ENCODE data around the gene NSG1.

NSG1 gene

GRCh38 chr4:4396628-4397440 lies 9.9 kb downstream of the NSG1 start:
- no peak for DNase-seq

DNA sequence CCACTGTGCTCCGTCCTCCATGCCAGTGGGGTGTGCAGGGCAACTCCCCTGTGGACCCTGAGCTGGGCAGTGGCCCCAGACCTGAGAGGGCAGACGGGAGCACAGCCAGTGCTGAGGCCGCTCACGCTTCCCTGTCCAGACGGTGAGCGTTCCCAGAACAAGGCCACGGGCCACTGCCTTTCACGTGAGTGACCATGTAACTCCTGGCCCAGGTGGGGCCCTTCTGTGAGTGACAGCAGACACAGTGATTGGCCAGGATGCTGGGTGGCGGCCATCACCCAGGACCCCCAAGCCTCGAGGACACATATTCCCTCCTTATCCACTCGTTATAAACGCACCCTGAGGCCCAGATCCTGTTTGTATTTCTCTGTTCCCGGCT lies 10.5 kb downstream of the NSG1 start:
- no peak for DNase-seq

DNA sequence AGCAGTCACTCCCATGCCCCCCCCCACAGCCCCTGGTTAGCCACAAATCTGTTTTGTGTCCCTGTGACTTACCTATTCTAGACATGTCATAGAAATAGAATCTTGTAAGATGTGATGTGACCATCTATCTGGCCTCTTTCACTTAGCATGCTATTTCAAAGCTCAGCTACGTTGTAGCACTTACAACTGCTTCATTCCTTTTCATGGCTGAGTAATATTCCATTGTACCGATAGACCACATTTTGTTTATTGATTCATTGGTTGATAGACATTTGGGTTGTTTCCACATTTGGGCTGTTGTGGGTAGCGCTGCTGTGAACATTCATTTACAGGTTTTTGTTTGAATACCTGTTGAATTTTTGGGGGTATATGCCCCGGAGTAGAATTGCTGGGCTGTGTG lies 11.5 kb downstream of the NSG1 start:
- no peak for DNase-seq

- DNase-seq, result no peak
These were observed 14.1 kb downstream of the NSG1 start for GRCh38 chr4:4401036-4401435.

DNA sequence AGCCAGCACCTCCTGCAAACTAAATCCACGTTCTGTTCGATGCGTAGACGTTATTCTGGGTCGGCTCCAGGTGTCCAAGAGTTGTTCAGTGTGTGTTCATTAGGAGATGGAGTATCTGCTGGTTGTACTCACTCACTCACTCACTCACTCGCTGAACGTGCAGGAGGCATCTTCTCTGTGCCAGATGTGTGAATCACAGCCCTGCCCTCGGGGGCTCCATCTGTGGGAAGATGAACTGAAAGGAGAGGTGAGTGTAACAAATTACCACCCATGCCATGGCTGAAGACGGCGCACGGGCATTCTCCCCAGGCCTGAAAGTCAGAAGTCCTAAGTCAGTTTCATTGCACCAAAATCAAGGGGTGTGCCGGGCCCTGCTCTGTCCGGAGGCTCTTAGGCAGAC lies 16.1 kb downstream of the NSG1 start:
- DNase-seq, result no peak

GRCh38 chr4:4405358-4405962 lies 18.6 kb downstream of the NSG1 start:
- DNase-seq, result no peak

GRCh38 chr4:4406455-4407298 lies 19.8 kb downstream of the NSG1 start:
- no peak for DNase-seq

DNA sequence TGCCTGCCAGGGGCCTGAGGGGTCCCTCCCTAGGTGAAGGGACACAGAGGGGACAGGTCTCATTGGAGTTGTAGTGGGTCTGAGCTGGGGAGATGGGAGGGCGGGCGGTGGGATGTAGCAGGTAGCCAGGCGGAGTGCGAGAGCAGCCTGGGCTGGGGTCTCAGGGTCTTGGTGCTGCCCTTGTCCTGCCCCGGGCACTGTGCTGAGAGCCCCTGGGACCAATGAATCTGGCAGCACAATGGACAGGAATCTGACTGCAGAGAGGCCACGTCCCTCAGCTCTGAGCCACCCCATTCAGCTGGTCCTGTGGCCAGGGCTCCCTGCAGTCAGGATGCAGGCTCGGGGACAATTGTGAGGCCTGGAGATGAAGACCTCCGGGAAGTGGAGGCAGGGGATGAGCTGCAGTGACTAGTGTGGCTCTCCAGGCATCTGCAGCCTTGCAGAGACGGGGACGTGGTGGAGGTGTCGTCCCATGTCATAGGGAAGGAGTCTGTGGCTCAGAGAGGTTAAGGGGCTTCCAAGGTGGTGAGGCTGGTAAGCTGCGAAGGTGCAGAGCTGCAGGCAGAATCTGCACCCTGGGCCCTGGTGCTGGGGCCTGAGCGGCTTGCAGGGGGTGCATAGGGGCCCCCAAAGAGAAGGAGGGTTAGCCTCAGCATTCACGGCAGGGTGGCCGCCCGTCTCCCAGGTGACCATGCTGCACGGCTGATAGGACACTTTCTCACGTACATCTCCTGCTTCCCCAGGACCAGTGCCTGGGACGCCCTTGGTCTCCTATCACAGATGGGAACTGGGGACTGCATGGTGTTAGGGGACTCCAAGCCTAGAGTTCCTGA lies 20.6 kb downstream of the NSG1 start:
- DNase-seq, result no peak

GRCh38 chr4:4408132-4408523 lies 21.2 kb downstream of the NSG1 start:
- no peak for DNase-seq

DNA sequence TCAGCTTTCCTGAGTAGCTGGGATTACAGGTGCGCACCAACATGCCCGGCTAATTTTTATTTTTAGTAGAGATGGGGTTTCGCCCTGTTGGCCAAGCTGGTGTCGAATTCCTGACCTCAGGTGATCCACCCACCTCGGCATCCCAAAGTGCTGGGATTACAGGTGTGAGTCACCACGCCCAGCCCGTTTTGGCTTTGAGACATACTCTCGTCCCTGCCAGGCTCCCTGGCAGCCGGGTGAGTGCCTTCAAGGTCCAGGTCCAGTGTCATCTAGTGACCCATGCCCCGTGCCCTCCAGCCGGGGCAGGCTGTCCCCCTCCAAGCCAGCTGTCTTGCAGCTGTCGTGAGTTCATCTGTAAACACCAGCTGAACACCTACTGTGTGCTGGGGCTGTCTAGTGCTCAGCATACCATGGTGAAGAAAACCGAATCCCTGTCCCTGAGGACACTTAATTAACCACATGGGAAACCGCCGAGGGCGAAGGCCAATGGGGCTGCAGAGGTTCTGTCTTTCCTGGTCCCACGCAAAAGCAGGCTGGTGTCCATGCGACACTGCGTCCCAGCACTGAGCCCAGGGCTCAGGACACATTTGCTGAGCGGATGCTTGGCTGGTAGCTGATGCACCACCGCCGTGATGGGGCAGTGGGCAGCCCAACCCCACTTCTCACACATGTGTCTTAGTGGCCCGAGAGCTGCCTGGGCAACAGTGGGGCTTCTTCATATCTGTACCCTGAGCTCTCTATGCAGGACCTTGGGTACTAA lies 21.9 kb downstream of the NSG1 start:
- DNase-seq, result no peak

DNA sequence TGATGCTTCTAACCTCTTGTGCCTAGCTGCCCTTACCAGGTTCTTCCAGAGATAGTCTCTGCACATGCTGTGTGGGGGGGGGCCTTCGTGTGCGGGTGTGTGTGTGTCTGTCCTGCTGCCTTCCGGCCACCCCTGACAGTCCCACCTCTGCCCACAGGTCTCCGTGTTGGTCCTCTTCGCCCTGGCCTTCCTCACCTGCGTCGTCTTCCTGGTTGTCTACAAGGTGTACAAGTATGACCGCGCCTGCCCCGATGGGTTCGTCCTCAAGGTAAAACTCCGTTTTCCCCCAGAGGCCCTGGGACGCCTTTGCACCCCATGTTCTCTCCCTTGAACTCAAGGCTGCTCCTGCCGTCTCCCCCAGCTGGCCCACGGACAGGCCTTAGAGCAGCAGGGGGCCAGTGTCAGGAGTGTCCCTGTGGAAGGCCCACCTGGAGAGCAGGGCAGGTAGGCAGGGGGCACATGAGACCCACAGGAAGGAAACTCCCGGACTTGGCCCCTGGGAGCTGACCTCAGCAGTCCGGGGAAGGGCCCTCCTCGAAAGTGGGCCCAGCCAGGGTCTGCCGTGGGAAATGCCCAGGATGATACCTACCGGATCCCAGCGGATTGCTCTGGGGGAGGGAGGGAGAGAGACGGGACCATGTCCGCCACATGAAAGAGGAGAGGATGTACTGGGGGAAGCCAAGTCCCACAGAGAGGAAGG lies 22.7 kb downstream of the NSG1 start:
- no peak for DNase-seq

- no peak for DNase-seq
These were observed 23.4 kb downstream of the NSG1 start for GRCh38 chr4:4410271-4410670.

GRCh38 chr4:4411906-4412305 lies 25.0 kb downstream of the NSG1 start:
- DNase-seq, result no peak

DNA sequence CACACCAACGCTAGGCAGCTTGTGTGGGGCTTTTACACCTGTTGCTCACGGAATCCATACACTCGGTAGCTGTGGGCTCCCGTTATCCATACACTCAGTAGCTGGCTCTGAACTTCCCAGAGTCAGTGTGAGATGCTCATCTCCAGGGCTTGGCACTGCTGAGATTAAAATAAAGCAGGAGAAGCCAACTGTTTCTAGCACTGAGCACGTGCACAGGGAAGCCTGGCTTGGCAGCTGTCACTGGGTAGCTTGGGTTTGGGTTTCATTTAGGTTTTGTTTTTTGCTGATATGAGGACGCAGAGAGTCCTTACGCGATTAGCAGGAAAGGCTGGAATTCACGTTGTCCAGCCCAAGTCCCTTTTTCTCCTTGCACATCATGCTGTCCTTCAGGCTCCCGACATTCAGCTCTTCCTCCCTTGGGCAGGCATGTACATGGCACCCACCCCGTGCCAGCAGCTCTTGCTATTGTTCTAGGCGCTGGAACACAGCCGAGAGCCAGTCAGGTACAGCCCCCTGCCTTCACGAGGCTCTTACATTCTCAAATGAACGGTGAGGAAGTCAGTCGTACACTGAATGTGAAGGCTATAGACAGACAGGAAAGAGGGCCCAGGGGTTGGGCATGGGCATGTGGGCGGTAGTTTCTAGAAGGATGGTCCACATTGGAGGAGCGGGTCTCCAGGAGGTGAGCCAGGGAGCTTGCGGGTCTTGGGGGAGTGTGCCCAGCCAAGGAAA lies 25.9 kb downstream of the NSG1 start:
- no peak for DNase-seq

DNA sequence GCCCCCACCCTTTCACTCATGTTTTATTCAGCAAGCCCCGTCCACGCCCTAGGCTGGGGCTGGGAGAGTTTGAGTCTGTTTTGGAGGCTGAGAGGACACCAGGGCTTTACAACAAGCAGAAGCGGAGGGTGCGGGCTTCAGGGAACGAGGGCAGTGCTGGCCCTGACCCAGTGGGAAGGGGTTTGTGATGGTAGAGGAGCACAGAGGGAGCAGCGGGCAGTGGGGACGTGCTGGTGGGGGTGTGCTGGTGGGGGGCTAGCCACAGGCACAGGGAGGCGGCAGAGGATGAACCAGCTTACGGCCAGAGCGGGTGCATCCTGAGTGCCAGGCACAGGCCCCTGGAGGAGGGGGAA lies 26.4 kb downstream of the NSG1 start:
- DNase-seq, result no peak

DNA sequence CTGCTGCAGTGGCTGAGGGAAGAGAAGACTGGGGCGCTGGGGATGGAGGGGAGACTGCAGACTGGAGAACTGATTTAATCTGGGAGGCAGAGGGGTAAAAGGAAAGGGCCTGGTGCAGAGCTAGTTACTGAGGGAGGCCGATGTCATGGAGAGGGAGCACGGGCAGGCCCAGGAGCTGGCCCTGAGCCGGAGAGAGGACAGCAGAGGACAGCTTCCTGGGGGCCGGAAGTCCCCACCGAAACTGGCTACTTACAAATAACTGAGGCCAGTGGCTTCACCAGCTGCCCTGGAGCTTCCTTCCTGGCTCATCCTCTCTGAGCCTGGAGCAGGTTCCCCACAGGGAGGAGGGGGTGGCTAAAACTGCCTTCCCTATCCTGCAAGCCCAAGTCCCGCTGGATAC lies 26.9 kb downstream of the NSG1 start:
- DNase-seq, result no peak

DNA sequence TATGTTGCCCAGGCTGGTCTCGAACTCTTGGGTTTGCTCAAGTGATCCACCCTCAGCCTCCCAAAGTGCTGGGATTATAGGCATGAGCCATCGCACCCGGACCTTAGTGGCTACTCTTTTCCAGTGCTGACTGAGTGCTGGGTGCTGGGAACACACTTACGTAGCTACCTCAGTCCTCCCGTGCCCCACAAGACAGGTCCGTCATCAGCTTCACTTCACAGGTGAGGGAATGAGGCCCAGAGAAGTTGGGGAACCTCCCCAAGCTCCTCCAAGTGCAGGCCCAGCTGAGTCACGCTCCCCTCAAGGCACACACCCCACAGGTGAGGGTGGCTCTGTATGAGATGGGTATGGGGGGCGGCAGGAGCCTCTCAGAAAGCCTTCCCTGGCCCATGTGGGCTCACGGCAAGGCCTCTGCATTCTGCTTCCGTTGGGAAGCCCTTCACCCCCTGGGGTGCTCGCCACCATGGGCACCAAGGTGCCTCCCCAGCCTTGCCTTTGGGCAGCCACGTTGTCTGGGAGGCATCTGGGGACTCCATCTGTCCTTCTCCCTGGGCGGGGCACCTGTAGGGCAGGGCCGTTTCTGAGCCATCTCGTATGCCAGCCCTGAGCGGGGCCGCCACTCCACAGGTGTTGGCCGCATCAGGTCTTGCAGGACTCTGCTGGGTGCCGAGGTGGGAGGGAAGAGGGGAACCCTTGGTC lies 28.4 kb downstream of the NSG1 start:
- DNase-seq, result no peak

GRCh38 chr4:4415806-4416805 lies 29.2 kb downstream of the NSG1 start:
- DNase-seq, result no peak

- DNase-seq, result no peak
These were observed 30.1 kb downstream of the NSG1 start for GRCh38 chr4:4416981-4417380.

Measured in stimulated activated CD8-positive, alpha-beta memory T cell treated with anti-CD3 and anti-CD28 coated beads, Interleukin-4, amount 100 ng/mL, for 48 hours (primary cell).